GM10847 (cell line): ENCODE results near the gene USF2.

Experiments used
- POLR2A ChIP-seq: IDR thresholded peaks from 2 replicates; pipeline ENCODE4 v1.6.1; 2011; ENCODE audit not compliant: insufficient read length; ENCODE audit errors: extremely low read depth

The USF2 gene

DNA sequence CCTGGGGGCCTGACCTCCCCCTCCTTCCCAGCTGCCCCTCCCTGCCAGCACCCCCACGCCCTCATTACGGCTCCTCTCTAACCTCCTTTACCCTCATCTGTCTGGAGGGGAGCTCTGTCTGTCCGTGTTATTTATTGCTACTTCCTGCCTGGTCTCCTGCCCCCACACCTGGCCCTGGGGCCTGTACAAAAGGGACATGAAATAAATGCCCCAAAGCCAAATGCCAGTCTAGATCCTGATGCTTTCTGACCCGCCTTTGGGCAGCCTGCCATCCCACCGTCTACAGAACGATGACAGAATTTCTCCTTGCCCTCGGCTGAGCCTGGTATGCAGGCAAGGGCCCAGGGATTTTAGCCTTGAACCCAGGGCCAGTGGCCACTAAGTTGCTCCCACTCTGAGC is 44.8 kb downstream of the USF2 start:
- no peak for TF ChIP-seq POLR2A

DNA sequence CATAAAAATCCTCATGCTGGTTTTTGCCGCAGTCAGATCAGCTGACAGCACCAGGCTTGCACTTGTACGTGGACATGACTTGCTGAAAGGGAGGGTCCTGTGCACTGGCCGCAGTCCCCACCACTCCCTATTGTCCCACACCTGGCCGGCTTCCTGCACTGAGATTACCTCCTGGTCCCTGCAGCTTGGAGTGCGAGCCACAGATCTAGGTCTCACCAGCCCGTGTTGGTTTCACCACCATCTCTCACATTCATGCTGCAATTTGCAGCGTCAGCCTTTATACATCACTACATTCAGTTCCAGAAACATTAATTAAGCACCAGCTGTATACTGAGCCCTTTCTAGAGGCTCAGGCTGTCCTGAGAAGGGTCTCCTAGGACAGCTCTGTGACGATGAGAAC is 45.3 kb downstream of the USF2 start:
- TF ChIP-seq POLR2A = no peak

DNA sequence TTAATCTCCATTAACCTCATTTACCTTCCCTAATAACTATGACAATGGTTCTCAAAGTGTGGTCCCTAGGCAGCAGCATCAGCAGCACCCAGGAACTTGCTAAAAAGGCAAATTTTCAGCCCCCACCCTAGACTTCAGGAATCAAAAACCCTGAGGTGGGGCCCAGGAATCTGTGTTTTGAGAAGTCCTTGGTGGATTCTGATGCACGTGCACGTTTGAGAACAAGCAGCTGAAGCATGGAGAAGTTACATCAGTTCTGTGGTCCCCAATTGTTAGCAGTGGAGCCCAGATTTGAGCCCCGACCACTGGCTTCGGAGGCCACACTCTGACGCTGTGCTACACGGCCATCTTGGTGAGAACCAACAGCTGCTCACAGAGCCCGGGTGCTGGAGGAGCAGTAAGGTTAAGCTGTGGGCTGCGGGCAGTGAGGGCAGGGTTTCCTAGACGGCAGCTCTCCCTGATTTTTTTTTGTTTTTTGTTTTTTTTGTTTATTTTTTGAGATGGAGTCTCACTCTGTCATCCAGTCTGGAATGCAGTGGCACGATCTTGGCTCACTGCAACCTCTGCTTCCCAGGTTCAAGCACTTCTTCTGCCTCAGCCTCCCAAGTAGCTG is 46.2 kb downstream of the USF2 start:
- TF ChIP-seq POLR2A = no peak

DNA sequence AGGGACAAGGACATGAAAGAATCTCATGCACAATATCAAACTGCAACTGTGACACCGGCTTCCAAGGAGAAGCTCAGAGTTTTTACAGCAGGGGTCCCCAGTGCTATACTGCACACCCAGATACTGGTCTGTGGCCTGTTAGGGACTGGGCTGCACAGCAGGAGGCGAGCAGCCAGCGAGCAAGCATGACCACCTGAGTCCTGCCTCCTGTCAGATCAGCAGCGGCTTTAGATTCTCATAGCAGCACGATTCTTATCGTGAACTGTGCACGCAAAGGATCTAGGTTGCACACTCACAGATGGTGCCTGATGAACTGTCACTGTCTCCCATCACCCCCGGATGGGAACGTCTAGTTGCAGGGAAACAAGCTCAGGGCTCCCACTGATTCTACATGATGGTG is 47.1 kb downstream of the USF2 start:
- no peak for TF ChIP-seq POLR2A

DNA sequence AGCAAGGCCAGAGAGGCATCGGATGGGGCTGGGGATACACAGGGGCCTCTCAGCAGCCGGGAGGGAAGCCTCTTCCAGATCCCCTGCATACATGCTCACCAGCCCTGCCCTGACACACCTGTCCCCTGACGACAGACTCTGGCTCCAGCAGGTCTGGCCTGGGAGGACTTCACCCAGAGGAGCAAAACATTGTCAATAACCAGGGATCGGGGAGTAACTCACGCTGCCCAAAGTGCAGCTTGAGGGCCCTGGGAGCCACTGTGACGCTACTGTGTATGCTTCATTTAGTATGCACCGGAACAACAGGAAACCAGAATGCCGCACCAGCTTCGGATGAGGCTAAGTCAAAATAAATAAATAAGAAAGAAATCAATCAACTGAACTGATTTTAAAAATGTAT is 47.8 kb downstream of the USF2 start:
- TF ChIP-seq POLR2A = no peak

DNA sequence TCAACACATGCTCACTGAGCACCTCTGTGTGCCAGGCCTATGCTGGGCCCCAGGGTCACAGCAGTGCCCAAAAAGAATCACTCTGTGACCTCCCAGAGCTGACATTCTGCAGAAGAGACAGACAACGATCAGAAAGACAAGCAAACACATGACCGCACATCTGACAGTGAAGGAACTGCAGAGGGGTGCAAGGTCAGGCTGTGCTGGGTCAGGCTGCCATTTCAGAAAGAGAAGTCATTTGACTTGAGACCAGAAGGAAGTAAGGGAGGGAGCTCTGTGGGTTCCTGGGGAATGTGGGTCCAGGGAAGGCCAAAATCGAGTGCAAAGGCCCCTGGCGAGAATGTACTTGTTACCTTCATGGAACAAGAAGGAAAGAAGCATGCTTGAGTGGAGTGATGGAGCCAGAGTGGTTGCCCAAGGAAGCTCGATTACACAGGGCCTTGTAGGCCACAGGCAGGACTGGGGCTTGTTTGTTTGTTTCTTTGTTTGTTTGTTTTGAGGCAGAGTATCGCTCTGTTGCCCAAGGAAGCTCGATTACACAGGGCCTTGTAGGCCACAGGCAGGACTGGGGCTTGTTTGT is 48.8 kb downstream of the USF2 start:
- no peak for TF ChIP-seq POLR2A

DNA sequence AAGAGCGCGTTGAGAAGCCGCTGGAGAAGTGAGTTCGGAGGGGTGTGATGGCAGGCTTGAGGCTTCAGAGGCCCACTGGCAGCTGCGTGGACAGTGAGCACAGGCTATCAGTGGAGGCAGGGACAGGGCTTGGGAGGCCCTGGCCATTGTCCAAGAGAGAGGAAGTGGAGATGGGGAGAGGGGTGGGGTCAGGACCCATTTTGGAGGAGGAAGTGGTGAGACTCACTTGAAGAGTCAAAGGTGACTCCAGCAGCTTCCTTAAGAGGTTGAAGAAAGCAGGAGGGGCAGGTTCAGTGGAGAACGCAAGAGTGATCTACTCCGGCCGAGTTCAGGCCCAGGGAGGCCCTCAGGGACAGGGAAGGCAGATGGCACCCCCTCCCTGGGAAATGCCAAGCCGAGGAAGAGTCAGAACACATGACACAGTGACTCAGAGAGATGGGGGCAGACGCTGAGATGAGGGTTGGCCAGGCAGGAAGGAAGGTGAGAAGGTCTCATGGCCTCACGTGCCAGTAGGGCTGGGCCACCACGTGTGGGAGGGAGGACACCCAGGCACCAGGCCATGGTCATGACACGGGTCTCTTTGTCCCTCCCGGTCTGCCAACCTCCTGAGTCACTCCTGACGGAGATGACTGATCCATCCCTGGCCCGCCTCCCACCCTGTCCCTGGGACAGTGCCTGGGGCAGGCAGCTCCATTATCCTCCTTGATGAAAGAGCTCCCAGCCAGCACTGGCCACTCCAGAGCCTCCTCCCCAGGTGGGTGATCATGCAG is 50.1 kb downstream of the USF2 start:
- no peak for TF ChIP-seq POLR2A

DNA sequence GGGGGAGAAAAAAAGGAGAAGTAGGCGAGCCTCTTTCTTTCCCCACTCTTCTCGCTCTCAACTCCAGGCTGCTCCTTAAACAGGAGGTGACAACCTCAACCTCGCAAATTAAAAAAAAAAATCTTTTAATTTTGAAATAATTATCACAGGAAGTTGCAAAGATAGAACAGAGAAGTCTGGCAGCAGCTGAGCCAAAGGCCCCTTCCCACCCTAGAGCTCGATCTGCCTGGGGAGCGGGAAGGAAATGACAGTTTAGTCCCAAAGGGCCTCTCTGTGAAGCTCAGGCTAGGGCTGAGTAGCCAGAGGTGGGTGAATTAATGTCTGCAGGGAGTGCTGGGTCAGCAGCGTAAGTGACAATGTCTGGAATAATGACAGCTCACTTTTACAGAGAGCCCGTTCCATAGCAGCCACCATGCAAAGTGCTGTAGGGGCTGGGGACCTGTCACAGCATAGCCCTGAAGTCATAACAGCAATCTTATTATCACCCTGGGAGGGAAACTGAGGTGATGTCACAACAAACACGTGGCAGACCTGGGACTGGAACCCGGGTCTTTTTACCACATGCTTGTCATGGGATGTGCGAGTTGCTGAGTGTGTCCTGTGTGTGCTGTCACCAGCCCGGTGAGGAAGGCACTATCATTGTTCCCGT is 51.4 kb downstream of the USF2 start:
- TF ChIP-seq POLR2A = no peak

DNA sequence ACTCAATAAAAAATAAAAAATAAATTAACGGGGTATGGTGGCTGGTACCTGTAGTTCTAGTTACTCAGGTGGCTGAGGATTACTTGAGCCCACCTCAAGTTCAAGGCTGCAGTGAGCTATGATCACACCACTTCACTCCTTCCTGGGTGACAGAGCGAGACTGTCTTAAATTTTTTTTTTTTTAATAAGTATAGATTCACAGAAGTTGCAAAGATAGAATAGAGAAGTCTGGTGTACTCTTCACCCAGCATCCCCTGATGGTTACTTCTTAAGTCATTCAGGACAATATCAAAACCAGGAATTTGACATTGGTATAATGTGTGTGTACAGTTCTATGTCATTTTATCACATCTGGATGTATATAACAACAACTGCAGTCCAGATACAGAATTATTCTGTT is 52.5 kb downstream of the USF2 start:
- TF ChIP-seq POLR2A = no peak

DNA sequence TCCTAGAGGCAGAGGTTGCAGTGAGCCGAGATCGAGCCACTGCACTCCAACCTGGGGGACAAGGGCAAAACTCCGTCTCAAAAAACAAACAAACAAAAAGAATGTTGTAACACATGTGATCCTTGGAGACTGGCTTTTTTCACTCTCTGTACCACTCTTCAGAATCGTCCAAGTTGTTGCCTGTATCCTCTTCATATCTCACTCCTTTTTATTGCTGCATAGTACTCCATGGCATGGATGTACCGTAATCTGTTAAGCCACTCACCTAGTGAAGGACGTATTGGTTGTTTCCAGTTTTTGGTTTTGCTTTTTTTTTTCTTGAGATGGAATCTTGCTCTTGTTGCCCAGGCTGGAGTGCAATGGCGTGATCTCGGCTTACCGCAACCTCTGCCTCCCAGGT is 53.3 kb downstream of the USF2 start:
- TF ChIP-seq POLR2A = no peak

DNA sequence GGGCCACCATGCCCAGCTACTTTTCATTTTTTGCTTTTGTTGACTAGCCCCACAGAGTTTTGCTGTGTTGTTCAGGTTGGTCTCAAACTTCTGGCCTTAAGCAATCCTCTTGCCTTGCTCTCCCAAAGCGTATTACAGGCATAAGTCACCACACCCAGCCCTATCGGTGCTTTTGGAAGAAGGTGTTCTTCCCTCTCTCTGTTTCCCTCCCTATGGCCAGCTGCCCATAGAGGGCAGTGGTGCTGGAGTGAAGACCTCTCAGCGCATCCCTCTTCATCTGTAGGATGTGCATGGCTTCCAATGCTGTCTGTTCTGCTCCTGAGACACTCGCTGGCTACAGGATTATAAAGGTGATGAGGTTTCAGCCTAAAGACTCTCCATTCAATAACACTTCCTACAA is 58.9 kb downstream of the USF2 start:
- no peak for TF ChIP-seq POLR2A

DNA sequence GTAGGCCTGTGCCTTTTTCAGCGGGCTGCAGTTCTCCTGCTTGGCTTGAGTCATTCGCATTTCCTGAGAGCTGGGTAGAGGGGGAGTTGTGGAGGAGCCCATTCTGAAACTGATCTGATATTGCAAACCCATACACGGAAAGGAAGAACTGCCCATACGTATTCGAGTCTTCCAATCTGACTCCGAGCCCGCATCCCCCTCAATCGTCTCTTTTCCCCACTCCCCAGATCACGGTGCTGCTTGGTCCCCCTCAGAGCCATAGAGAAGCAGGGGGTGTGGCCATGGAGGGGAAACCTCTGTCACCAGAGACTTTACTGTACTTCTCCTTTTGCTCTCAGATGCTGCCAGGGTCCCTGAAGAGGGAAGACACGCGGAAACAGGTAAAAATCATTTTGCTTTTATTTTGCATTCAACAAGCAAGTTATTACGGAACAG is 60.1 kb downstream of the USF2 start, which contains the start of gene CD22:
Gene CD22 (plus strand): TSS at position 337 of the 435 bp plus-strand sequence. CDS start 2,854 bp downstream, outside the sequence.
- TF ChIP-seq POLR2A = peak; percentile 44

DNA sequence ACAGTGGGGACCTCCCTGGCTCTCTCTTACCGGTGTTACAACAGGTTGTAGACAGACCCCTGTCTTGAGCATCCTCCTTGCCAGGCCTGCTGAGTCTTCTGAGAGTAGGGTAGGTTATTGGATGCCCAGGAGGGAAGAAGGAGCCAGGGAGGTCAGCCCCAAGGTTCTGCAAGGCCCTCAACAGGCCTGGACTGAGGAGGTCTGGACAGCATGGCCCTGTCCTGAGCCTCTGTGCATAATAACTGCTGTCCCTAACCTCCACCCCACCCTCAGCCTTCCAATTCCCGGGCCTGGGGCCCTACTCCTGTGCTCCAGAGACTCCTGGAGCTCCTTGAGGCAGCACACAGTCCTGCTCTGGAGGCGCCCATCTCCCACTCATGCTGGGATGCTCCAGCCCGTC is 60.6 kb downstream of the USF2 start:
- no peak for TF ChIP-seq POLR2A
